NCI-H69 (cell line): Measurements from ENCODE around the gene PRORP.
"Not testable (repeated sequence)": the region's sequence is repeated elsewhere in the genome, so short reads cannot be mapped to it uniquely, and the experiment has no call there.

ENCODE experiments used
- DNase-seq: peaks from one replicate; lab custom pipeline; 2025; lab: John Stamatoyannopoulos, UW

The PRORP gene

GRCh38 chr14:35138585-35138984, 16.2 kb downstream of the PRORP start:
- no peak for DNase-seq

GRCh38 chr14:35140718-35141581, 18.6 kb downstream of the PRORP start:
- DNase-seq, result peak; percentile 54

GRCh38 chr14:35144029-35144428, 21.7 kb downstream of the PRORP start:
- DNase-seq, result no peak

- no peak for DNase-seq
Measured at GRCh38 chr14:35146711-35147149, 24.4 kb downstream of the PRORP start.

- DNase-seq, result no peak
Measured at GRCh38 chr14:35147186-35147585, 24.8 kb downstream of the PRORP start.

GRCh38 chr14:35147711-35148110, 25.4 kb downstream of the PRORP start:
- DNase-seq, result no peak

GRCh38 chr14:35149239-35149638, 26.9 kb downstream of the PRORP start:
- no peak for DNase-seq

- not testable (repeated sequence) for DNase-seq
Measured at GRCh38 chr14:35152531-35152930, 30.2 kb downstream of the PRORP start.

GRCh38 chr14:35154016-35154415, 31.7 kb downstream of the PRORP start:
- DNase-seq, result no peak

GRCh38 chr14:35155962-35156361, 33.6 kb downstream of the PRORP start:
- peak; percentile 39 for DNase-seq

GRCh38 chr14:35158491-35158890, 36.1 kb downstream of the PRORP start:
- DNase-seq, result no peak

- DNase-seq, result no peak
Measured at GRCh38 chr14:35158951-35159653, 36.8 kb downstream of the PRORP start.

- no peak for DNase-seq
Measured at GRCh38 chr14:35159742-35160409, 37.5 kb downstream of the PRORP start.

- no peak for DNase-seq
Measured at GRCh38 chr14:35161231-35161630, 38.9 kb downstream of the PRORP start.

GRCh38 chr14:35163384-35163783, 41.0 kb downstream of the PRORP start:
- DNase-seq, result no peak

- DNase-seq, result no peak
Measured at GRCh38 chr14:35164849-35165248, 42.5 kb downstream of the PRORP start.

GRCh38 chr14:35167496-35167895, 45.1 kb downstream of the PRORP start:
- DNase-seq, result no peak
